ENCODE data around the gene RHOT2. TPM values are rescaled to one million over a fixed set of nuclear protein-coding genes. Genes with fewer than 3 reads are reported as not detected.

RHOT2 gene
- total RNA-seq, 6 experiments from 2014 or later, result 73.9 to 93.4 (median 84.8) TPM

DNA sequence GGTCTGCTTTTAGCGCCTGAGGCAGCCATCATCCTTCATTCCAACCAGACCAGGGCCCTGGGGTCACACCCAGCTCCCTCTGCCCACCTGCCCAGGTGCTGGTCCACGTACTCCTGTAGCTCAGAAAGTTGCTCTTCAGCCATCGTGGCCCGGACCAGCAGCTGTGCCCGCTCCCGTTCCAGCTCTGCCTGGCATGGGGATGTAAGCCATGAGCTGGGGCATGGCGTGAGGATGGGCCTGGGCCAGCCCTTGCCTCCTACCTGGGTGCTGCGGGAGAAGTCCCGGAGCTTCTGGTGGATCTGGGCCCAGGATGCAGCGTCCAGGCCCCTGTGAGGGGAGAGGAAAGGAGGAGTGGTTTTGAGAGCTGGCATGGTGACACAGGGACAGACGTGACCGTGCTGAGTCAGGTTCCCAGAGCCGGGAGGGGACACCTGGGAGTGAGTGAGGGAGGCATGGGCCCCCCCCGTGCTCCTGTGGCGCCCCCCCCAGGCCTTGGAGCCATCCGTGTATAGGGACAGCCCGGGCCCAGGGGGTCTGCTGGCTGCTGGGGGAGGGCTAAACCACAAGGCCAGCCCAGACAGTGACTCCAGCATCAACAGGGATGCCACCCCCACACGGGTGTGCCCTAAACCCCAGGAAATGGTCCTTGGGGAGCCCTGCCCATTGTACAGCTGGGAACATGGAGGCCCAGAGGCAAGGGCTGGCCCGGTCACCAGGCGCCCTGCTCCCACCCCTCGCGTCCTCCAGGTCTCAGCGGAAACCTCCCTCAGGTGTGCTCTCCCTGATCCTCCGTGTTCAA, 55.1 kb downstream of the RHOT2 start:
- TF ChIP-seq CTCF (IDR thresholded peaks at IDR 0.05), result no peak; the same call in 1 of the 2 replicates
- no peak for DNase-seq
- H3K4me1 Mint-ChIP-seq (ENCODE audit: low read depth), result peaks cover 15% of the 10 kb centered on the region
- H3K9me3 Mint-ChIP-seq, result no peaks in the 10 kb centered on the region
- H3K27ac Mint-ChIP-seq, result no peak overlapping the region
- no peaks in the 10 kb centered on the region for H3K36me3 Mint-ChIP-seq (ENCODE audit: low read depth)
- H3K27me3 Mint-ChIP-seq (ENCODE audit: insufficient read depth), result peaks cover 16% of the 10 kb centered on the region
- no peak overlapping the region; the same call in 1 of the 2 replicates for H3K4me3 Mint-ChIP-seq

DNA sequence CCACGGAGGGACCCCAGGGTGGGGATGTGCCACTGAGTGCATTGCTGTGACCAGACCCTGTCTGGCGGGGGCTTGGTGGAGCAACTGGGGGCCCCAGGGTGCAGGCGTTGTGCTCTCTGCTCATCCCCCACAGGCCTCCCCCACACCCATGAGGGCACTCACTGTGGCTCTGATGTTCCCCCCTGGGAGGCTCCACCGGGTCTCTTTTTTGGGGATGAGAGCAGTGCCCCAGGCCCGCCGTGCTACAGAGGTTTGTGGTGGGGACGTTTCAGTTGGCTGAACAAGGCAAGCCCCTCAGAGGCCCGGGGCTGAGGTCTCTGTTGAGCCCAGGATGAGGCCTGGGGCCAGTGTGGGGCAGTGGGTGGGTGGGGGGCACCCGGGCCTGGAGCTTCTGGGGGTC, 55.8 kb downstream of the RHOT2 start:
- Mint-ChIP-seq H3K4me3 (no peak overlapping the region), H3K27me3 (ENCODE audit: insufficient read depth) (peaks cover 15% of the 10 kb centered on the region), H3K27ac (no peak overlapping the region), H3K4me1 (ENCODE audit: low read depth) (peaks cover 15% of the 10 kb centered on the region), H3K9me3 (no peaks in the 10 kb centered on the region), H3K36me3 (ENCODE audit: low read depth) (no peaks in the 10 kb centered on the region)
- no peak for TF ChIP-seq CTCF (IDR thresholded peaks at IDR 0.05)
- no peak for DNase-seq

Other genes with a start within 250 kb of the RHOT2 start
- 10 to 100 TPM; 30.3 to 36.9 (median 33.9) TPM for gene RAB11FIP3, start 242.5 kb upstream of the RHOT2 start, total RNA-seq (2021; fragmentation: NEBNext Ultra II Directional; extraction: Animal tissue kit (Norgen Biotek cat#: 25700))
- gene CAPN15, start 140.4 kb upstream of the RHOT2 start, total RNA-seq (2021; fragmentation: NEBNext Ultra II Directional; extraction: Animal tissue kit (Norgen Biotek cat#: 25700)), result 10 to 100 TPM; 35.3 to 41.4 (median 40.2) TPM
- not detected for gene PRR35, start 107.7 kb upstream of the RHOT2 start, total RNA-seq (2021; fragmentation: NEBNext Ultra II Directional; extraction: Animal tissue kit (Norgen Biotek cat#: 25700))
- under 1 TPM in 5 of 6 experiments, not detected in 1; 0.24 to 0.58 (median 0.28) TPM for gene NHLRC4, start 101.1 kb upstream of the RHOT2 start, total RNA-seq (2021; fragmentation: NEBNext Ultra II Directional; extraction: Animal tissue kit (Norgen Biotek cat#: 25700))
- gene PIGQ, start 98.2 kb upstream of the RHOT2 start, total RNA-seq (2021; fragmentation: NEBNext Ultra II Directional; extraction: Animal tissue kit (Norgen Biotek cat#: 25700)), result 10 to 100 TPM; 30.4 to 39.5 (median 35.4) TPM
- 10 to 100 TPM; 11.3 to 14.8 (median 12.2) TPM for gene RAB40C, start 78.1 kb upstream of the RHOT2 start, total RNA-seq (2021; fragmentation: NEBNext Ultra II Directional; extraction: Animal tissue kit (Norgen Biotek cat#: 25700))
- under 1 TPM in 2 of 6 experiments, not detected in 4; 0.02 to 0.14 TPM for gene WFIKKN1, start 37.1 kb upstream of the RHOT2 start, total RNA-seq (2021; fragmentation: NEBNext Ultra II Directional; extraction: Animal tissue kit (Norgen Biotek cat#: 25700))
- gene METTL26, start 31.8 kb upstream of the RHOT2 start, total RNA-seq (2021; fragmentation: NEBNext Ultra II Directional; extraction: Animal tissue kit (Norgen Biotek cat#: 25700)), result 100 to 1,000 TPM in 5 of 6 experiments, 10 to 100 TPM in 1; 91.6 to 115 (median 105) TPM
- 10 to 100 TPM; 18.8 to 30.8 (median 24.2) TPM for gene MCRIP2, start 26.3 kb upstream of the RHOT2 start, total RNA-seq (2021; fragmentation: NEBNext Ultra II Directional; extraction: Animal tissue kit (Norgen Biotek cat#: 25700))
- gene WDR90, start 18.8 kb upstream of the RHOT2 start, total RNA-seq (2021; fragmentation: NEBNext Ultra II Directional; extraction: Animal tissue kit (Norgen Biotek cat#: 25700)), result 10 to 100 TPM; 11.6 to 19.0 (median 17.7) TPM
- 1 to 10 TPM; 1.4 to 2.3 (median 1.7) TPM for gene RHBDL1, start 7.5 kb downstream of the RHOT2 start, total RNA-seq (2021; fragmentation: NEBNext Ultra II Directional; extraction: Animal tissue kit (Norgen Biotek cat#: 25700))
- 100 to 1,000 TPM; 128 to 161 (median 141) TPM for gene STUB1, start 12.3 kb downstream of the RHOT2 start, total RNA-seq (2021; fragmentation: NEBNext Ultra II Directional; extraction: Animal tissue kit (Norgen Biotek cat#: 25700))
- 10 to 100 TPM in 2 of 6 experiments, 1 to 10 TPM in 4; 7.6 to 10.6 (median 9.3) TPM for gene JMJD8, start 16.2 kb downstream of the RHOT2 start, total RNA-seq (2021; fragmentation: NEBNext Ultra II Directional; extraction: Animal tissue kit (Norgen Biotek cat#: 25700))
- 1 to 10 TPM; 8.1 to 9.9 (median 8.7) TPM for gene WDR24, start 22.3 kb downstream of the RHOT2 start, total RNA-seq (2021; fragmentation: NEBNext Ultra II Directional; extraction: Animal tissue kit (Norgen Biotek cat#: 25700))
- gene FBXL16, start 37.7 kb downstream of the RHOT2 start, total RNA-seq (2021; fragmentation: NEBNext Ultra II Directional; extraction: Animal tissue kit (Norgen Biotek cat#: 25700)), result under 1 TPM in 1 of 6 experiments, not detected in 5; 0.05 TPM
- 100 to 1,000 TPM in 1 of 6 experiments, 10 to 100 TPM in 5; 61.5 to 103 (median 70.4) TPM for gene METRN, start 47.0 kb downstream of the RHOT2 start, total RNA-seq (2021; fragmentation: NEBNext Ultra II Directional; extraction: Animal tissue kit (Norgen Biotek cat#: 25700))
- gene ANTKMT, start 53.0 kb downstream of the RHOT2 start, total RNA-seq (2021; fragmentation: NEBNext Ultra II Directional; extraction: Animal tissue kit (Norgen Biotek cat#: 25700)), result 10 to 100 TPM; 50.1 to 57.7 (median 54.7) TPM
- 1 to 10 TPM; 2.2 to 4.1 (median 3.4) TPM for gene CCDC78, start 58.3 kb downstream of the RHOT2 start, total RNA-seq (2021; fragmentation: NEBNext Ultra II Directional; extraction: Animal tissue kit (Norgen Biotek cat#: 25700))
- gene HAGHL, start 59.0 kb downstream of the RHOT2 start, total RNA-seq (2021; fragmentation: NEBNext Ultra II Directional; extraction: Animal tissue kit (Norgen Biotek cat#: 25700)), result 10 to 100 TPM; 11.4 to 16.6 (median 14.1) TPM
- 10 to 100 TPM; 16.9 to 20.5 (median 18.0) TPM for gene CIAO3, start 72.9 kb downstream of the RHOT2 start, total RNA-seq (2021; fragmentation: NEBNext Ultra II Directional; extraction: Animal tissue kit (Norgen Biotek cat#: 25700))
- under 1 TPM; 0.17 to 0.61 (median 0.36) TPM for gene MSLN, start 92.6 kb downstream of the RHOT2 start, total RNA-seq (2021; fragmentation: NEBNext Ultra II Directional; extraction: Animal tissue kit (Norgen Biotek cat#: 25700))
- 10 to 100 TPM; 23.8 to 32.8 (median 25.8) TPM for gene RPUSD1, start 120.2 kb downstream of the RHOT2 start, total RNA-seq (2021; fragmentation: NEBNext Ultra II Directional; extraction: Animal tissue kit (Norgen Biotek cat#: 25700))
- 10 to 100 TPM; 15.2 to 31.7 (median 26.0) TPM for gene CHTF18, start 120.5 kb downstream of the RHOT2 start, total RNA-seq (2021; fragmentation: NEBNext Ultra II Directional; extraction: Animal tissue kit (Norgen Biotek cat#: 25700))
- gene GNG13, start 132.6 kb downstream of the RHOT2 start, total RNA-seq (2021; fragmentation: NEBNext Ultra II Directional; extraction: Animal tissue kit (Norgen Biotek cat#: 25700)), result not detected

Measured in HFFc6 (cell line).